Stimulated activated CD8-positive, alpha-beta memory T cell treated with anti-CD3 and anti-CD28 coated beads, Interleukin-2, amount 100 ng/mL, for 48 hours (primary cell): ENCODE results near the gene PSMB4.
"Not testable (repeated sequence)": the region's sequence is repeated elsewhere in the genome, so short reads cannot be mapped to it uniquely, and the experiment has no call there.

Experiments used
- DNase-seq, 2 donors: peaks; one replicate each; pipeline ENCODE4 v3.0.0-alpha.2; 2020; ENCODE audit warnings: low read depth in 2 of 2

The PSMB4 gene

GRCh38 chr1:151386002-151386401 is 13.4 kb upstream of the PSMB4 start:
- no peak for DNase-seq

GRCh38 chr1:151390221-151391078 is 8.9 kb upstream of the PSMB4 start:
- DNase-seq: not testable (repeated sequence)

- no peak for DNase-seq
These were observed 8.3 kb upstream of the PSMB4 start for GRCh38 chr1:151391079-151391563.

GRCh38 chr1:151393583-151393982 is 5.8 kb upstream of the PSMB4 start:
- no peak for DNase-seq

- DNase-seq: not testable (repeated sequence)
These were observed 3.1 kb upstream of the PSMB4 start for GRCh38 chr1:151396265-151396664.

- DNase-seq: no peak
These were observed 1.9 kb downstream of the PSMB4 start for GRCh38 chr1:151401125-151401788.

GRCh38 chr1:151401860-151402259 is 2.5 kb downstream of the PSMB4 start:
- no peak for DNase-seq

GRCh38 chr1:151402764-151403163 is 3.4 kb downstream of the PSMB4 start:
- DNase-seq: no peak

- no peak for DNase-seq
These were observed 4.2 kb downstream of the PSMB4 start for GRCh38 chr1:151403612-151404011.

- DNase-seq: no peak
These were observed 6.0 kb downstream of the PSMB4 start for GRCh38 chr1:151405187-151405951.

- DNase-seq: no peak
These were observed 6.8 kb downstream of the PSMB4 start for GRCh38 chr1:151406176-151406575.

- no peak for DNase-seq
These were observed 7.9 kb downstream of the PSMB4 start for GRCh38 chr1:151407304-151407703.

GRCh38 chr1:151408891-151409290 is 9.5 kb downstream of the PSMB4 start:
- no peak for DNase-seq

GRCh38 chr1:151411884-151412283 is 12.5 kb downstream of the PSMB4 start:
- DNase-seq: no peak

GRCh38 chr1:151416231-151416630 is 16.9 kb downstream of the PSMB4 start:
- no peak for DNase-seq

GRCh38 chr1:151418081-151418480 is 18.7 kb downstream of the PSMB4 start:
- DNase-seq: no peak

GRCh38 chr1:151419819-151420218 is 20.4 kb downstream of the PSMB4 start:
- DNase-seq: no peak

GRCh38 chr1:151425103-151425502 is 25.7 kb downstream of the PSMB4 start:
- no peak for DNase-seq

- DNase-seq: no peak
These were observed 28.7 kb downstream of the PSMB4 start for GRCh38 chr1:151428068-151428467.

- DNase-seq: not testable (repeated sequence)
These were observed 34.5 kb downstream of the PSMB4 start for GRCh38 chr1:151433827-151434226.

GRCh38 chr1:151435174-151435573 is 35.8 kb downstream of the PSMB4 start:
- DNase-seq: no peak

GRCh38 chr1:151436985-151437384 is 37.6 kb downstream of the PSMB4 start:
- DNase-seq: no peak
